SJSA1 (cell line): ENCODE results near the gene S100A11. TPM values are rescaled to one million over a fixed set of nuclear protein-coding genes. Genes with fewer than 3 reads are reported as not detected.
A peak's percentile ranks its signal among the peaks of the same experiment; 100 is the strongest.

Source experiments
- DNase-seq, 2 experiments: peaks; one replicate each; pipeline ENCODE4 v3.0.0-alpha.2; 2015 to 2020; ENCODE audit warnings: low spot score in 2 of 2, low read depth in 1 of 2
- H3K27ac ChIP-seq: fragments of 250-450 bp; sonication (Bioruptor Pico); 2 replicates; pipeline ENCODE4 v1.5.1; 2020; ENCODE audit warnings: mild to moderate bottlenecking, moderate library complexity
- H3K27me3 ChIP-seq: fragments of 250-450 bp; sonication (Bioruptor Pico); replicated peaks from 2 replicates; pipeline ENCODE4 v1.5.1; 2020; ENCODE audit warnings: mild to moderate bottlenecking, moderate library complexity
- H3K36me3 ChIP-seq: fragments of 250-450 bp; sonication (Bioruptor Pico); 2 replicates; pipeline ENCODE4 v1.5.1; 2020; ENCODE audit warnings: mild to moderate bottlenecking
- H3K4me1 ChIP-seq: fragments of 250-450 bp; sonication (Bioruptor Pico); replicated peaks from 2 replicates; pipeline ENCODE4 v1.6.1; 2021; ENCODE audit warnings: mild to moderate bottlenecking
- H3K4me3 ChIP-seq: fragments of 250-450 bp; sonication (Bioruptor Pico); 2 replicates; pipeline ENCODE4 v1.5.1; 2020; ENCODE audit warnings: mild to moderate bottlenecking
- H3K9me3 ChIP-seq: fragments of 250-450 bp; sonication (Bioruptor Pico); replicated peaks from 2 replicates; pipeline ENCODE4 v1.5.1; 2020; ENCODE audit warnings: mild to moderate bottlenecking
- total RNA-seq: library from RNA; depleted of rRNA; stranded (reverse); fragments of >200 nt; shearing (Covaris generic); gene quantifications from 2 replicates; pipeline ENCODE4 v1.2.3, GENCODE V29; 2014

The S100A11 gene
- total RNA-seq, 1 experiment from 2014 or later = 284 TPM

DNA sequence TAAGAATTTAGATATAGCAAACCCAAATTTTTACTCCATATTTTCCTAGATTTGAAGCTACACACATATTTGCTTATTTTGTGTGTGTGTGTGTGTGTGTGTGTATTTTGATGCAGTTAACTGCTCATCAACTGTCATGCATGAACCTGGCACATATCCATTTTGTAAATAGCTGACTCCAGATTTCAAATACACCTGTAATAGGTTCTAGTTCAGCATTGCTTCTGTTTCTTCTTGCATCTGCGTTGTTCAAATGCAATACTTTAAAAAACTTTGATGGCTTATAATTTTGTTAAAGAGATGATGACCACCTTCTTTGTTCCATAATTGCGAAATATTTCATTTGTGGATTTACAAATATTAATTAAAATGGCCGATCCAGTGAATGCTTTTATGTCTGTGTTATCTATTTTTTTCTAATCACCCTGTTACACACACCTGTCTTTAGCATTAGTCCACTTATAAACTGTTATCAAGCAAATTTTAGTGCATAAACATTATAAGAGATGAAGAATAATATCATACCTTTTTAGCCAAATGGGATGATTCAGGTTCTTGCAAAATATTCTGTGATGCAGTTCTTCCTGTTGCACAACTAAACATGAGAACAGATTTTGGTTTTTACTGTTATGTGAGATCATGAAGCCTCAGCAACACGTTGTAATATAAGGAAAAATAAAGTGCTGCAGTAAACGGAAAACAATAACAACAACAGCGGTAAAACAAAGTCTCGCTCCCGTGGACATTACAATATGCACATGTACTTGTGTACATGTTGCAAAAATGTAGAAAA, 12.7 kb upstream of the S100A11 start:
- Histone ChIP-seq H3K4me3 (no peak overlapping the region), H3K36me3 (no peaks in the 10 kb centered on the region), H3K27ac (no peak overlapping the region), H3K9me3 (no peaks in the 10 kb centered on the region), H3K4me1 (peaks cover 28% of the 10 kb centered on the region), H3K27me3 (peaks cover 7% of the 10 kb centered on the region)
- no peak for DNase-seq

DNA sequence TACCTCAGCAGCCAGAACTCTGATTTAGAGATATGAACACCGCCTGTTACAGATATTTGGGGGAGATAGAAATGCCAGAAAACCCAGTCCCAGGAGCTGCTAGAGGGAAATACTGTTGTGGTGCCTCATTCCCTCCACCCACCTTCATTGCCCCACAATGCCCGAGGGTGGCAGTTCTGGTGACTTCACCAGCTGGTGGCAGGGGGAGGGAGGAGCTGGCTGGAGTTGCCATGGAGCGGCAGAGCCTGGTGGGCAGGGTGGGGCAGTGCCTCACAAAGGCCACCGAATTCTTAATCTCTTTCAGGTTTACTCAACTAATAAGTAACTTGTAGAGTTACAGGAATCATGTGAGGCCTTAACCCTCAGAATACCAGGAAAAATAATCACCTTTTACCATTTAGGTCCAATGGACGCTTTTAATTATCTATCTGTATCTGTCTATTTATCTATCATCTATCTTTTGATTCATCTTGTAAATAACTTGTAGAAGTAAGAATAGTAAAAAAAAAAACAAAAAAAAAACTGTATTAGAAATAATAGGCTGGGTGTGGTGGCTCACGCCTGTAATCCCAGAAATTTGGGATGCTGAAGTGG, 11.7 kb upstream of the S100A11 start:
- Histone ChIP-seq H3K36me3 (no peaks in the 10 kb centered on the region), H3K4me3 (peak overlapping the region; percentile 5), H3K4me1 (peaks cover 28% of the 10 kb centered on the region), H3K9me3 (no peaks in the 10 kb centered on the region), H3K27me3 (no peaks in the 10 kb centered on the region), H3K27ac (peak overlapping the region; percentile 92)
- peak in 1 of 2 experiments; percentile 90 for DNase-seq

DNA sequence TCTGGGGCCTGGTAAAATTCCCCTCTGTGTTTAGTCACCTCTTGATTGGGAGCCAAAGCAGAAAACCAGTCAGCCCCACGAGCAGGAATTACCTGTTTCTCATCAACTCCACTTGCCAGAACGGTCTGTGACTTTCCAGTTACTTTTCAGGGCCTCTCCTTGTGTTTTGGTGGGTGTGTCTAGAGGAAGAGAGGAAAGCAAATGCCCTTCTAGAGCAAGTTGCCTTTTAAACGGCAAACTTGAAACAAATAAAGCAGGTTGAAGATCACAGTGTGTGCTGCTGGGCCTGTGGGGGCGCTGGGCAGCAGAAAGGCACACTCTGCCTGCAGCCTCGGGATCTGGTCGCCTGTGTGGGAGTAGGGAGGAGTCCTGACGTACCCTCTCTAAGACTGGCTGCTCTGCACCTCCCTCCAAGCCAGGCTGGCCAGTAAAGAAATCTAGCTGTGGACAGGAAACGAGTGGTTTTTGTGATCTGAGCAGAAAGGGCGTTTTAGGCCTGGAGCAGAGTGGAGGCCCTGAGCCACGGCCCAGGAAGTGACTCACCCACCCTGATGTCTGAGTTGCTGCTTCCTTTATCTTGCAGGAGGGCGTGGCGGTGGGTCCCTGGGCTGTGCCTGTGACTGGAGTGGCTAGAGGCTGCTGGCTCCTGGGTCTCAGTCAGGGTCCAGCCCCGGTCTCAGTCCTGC, 11.1 kb upstream of the S100A11 start:
- H3K4me3 ChIP-seq = peak overlapping the region; percentile 5
- no peaks in the 10 kb centered on the region for H3K9me3 ChIP-seq
- H3K36me3 ChIP-seq = no peaks in the 10 kb centered on the region
- peak overlapping the region; percentile 92 for H3K27ac ChIP-seq
- H3K4me1 ChIP-seq = peaks cover 28% of the 10 kb centered on the region
- H3K27me3 ChIP-seq = no peaks in the 10 kb centered on the region
- DNase-seq = peak; percentile 98 to 99

DNA sequence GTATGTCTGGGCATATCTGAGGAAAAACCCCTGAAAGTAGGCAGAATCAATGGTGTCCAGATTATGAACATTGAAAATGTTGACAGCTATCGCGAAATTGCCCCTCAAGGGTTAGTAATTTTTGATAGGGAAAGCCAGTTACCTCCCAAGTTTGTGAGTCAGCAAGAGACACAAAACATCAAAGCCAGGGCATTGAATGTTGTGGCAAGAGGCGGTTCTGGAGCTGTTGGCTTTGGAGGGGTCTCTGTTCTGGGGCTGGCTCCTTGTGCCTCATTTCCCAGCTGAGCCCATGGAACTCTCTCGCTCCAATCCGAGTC, 10.6 kb upstream of the S100A11 start:
- peak in 1 of 2 experiments; percentile 50 for DNase-seq

DNA sequence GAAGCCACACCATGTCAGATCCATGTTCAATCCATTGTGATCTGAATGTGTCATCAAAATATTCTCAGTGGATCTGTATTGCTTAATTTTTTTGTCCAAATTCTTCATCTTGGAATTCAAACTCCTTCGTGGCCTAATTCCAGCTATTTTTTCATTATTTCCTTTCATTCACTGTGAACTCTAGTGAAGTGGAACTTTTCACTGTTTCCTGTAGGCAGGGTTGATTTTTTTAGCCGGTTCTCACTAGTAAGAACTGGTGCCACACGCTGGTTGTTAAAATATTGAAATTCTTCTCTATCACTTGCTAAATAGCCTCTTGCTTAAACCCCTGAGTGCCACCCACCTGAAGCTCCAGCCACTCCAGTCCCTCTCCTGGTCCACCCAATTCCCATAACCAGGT, 7.6 kb upstream of the S100A11 start:
- Histone ChIP-seq H3K4me3 (no peak overlapping the region), H3K4me1 (peaks cover 21% of the 10 kb centered on the region), H3K9me3 (no peaks in the 10 kb centered on the region), H3K36me3 (no peaks in the 10 kb centered on the region), H3K27ac (no peak overlapping the region), H3K27me3 (peaks cover 5% of the 10 kb centered on the region)
- no peak for DNase-seq

More for the DNA sequence above, 10.6 kb upstream of the S100A11 start:
- Histone ChIP-seq H3K36me3 (no peaks in the 10 kb centered on the region), H3K4me3 (peak overlapping the region; percentile 5), H3K27me3 (no peaks in the 10 kb centered on the region), H3K4me1 (peaks cover 28% of the 10 kb centered on the region), H3K9me3 (no peaks in the 10 kb centered on the region), H3K27ac (peak overlapping the region; percentile 92)

DNA sequence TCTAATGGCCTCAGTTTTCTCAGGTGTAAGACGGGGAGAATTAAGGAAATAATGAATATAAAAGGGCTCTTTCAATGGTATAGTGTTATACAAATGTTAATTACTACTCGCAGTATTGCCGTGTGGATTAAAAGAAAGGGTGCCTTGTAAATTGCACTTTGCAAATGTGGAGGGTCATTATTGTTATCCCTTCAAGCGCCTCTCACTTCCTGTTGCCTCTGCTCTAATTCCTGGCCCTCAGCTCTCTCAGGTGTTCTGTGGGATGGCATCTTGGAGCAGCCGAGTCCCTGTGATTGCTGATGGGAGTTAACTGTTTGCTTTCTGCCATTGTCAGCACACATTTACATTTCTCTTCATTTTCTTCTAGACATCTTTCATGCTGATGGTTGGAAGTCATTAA, 7.1 kb upstream of the S100A11 start:
- Histone ChIP-seq H3K36me3 (no peaks in the 10 kb centered on the region), H3K4me1 (peaks cover 20% of the 10 kb centered on the region), H3K9me3 (no peaks in the 10 kb centered on the region), H3K27me3 (peaks cover 5% of the 10 kb centered on the region), H3K27ac (no peak overlapping the region), H3K4me3 (no peak overlapping the region)
- no peak for DNase-seq

DNA sequence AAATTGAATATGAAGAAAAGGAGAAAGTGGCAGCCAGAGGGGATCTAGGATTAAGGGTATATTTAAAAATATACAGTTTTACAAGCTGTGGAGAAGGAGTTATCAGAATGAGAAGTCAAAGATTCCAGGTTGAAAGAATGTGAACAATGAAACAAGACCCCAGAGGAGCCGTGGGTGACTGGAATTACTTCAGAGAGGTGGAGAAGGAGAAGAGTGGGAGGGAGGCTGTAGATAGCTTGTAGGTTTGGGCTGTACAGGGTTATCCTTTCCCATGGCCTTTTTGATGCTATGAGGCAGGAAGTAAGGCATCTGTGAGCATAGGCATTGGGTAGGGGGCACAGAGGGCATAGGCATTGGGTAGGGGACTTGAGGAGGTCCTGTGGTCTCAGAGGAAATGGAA, 5.2 kb upstream of the S100A11 start:
- H3K36me3 ChIP-seq = no peaks in the 10 kb centered on the region
- H3K27ac ChIP-seq = no peak overlapping the region
- H3K4me3 ChIP-seq = no peak overlapping the region
- no peaks in the 10 kb centered on the region for H3K9me3 ChIP-seq
- peaks cover 5% of the 10 kb centered on the region for H3K27me3 ChIP-seq
- H3K4me1 ChIP-seq = peaks cover 9% of the 10 kb centered on the region
- no peak for DNase-seq

DNA sequence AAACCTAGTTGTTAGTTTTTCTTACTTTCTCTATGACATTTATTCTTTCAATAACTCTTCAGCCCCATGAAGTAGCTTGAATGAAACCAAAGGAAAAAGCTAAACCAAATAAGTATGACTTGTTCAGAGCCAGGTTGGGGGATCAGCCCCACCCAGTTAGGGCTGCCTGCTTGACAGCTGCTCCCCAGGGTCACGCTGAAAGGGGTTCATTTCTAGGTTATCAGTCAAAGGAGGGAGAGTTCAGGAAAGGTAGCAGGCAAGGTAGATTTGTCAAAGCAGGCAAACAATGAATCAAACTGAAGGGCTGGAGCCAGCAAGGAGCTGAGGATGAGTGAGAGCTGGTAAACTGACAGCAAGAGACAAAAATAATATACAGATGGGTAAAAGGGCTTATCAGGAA, 3.1 kb upstream of the S100A11 start:
- no peak for DNase-seq
- H3K9me3 ChIP-seq = no peaks in the 10 kb centered on the region
- no peak overlapping the region for H3K4me3 ChIP-seq
- H3K36me3 ChIP-seq = 0 out of 2 replicates have a peak, but pooled peaks cover 4% of the 10 kb centered on the region
- peaks cover 5% of the 10 kb centered on the region for H3K27me3 ChIP-seq
- H3K4me1 ChIP-seq = peaks cover 10% of the 10 kb centered on the region
- no peak overlapping the region for H3K27ac ChIP-seq

DNA sequence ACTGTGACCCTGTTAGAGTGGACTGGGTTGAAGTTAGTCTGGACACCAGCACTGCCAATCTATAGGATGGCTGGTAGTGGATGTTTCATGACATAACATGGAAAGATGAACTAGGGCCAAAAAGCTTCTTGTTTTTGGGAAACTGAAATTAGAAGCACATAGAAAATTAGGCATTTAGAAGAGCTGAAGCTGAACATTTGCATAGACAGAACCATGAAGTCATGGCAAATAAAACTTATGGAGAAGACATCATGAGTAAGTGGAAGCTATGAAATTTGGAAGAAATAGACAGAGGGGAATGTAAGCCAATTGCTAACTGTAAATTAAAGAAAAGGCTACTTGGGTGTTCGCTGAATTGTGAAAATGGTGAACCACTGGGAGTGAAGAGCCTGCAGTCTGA, 2.7 kb upstream of the S100A11 start:
- Histone ChIP-seq H3K27ac (no peak overlapping the region), H3K4me3 (no peak overlapping the region), H3K9me3 (no peaks in the 10 kb centered on the region), H3K4me1 (peaks cover 15% of the 10 kb centered on the region), H3K36me3 (peaks cover 5% of the 10 kb centered on the region; the same call in 1 of the 2 replicates), H3K27me3 (peaks cover 5% of the 10 kb centered on the region)
- no peak for DNase-seq

DNA sequence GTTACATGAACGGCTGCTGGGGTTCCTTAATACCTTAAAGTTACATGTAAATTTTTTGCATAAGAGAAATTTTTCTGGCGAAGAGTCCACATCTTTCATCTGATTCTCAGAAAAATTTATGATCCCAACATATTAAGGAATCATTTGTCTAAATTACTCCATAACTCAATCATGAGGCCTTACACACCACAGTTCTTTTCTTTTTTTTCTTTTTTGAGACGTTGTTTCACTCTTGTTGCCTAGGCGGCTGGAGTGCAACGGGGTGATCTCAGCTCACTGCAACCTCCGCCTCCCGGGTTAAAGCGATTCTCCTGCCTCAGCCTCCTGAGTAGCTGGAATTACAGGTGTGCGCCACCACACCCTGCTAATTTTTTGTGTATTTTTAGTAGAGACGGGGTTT, 2.1 kb upstream of the S100A11 start:
- Histone ChIP-seq H3K9me3 (no peaks in the 10 kb centered on the region), H3K27ac (no peak overlapping the region), H3K4me3 (no peak overlapping the region), H3K27me3 (peaks cover 5% of the 10 kb centered on the region), H3K4me1 (peaks cover 20% of the 10 kb centered on the region), H3K36me3 (peaks cover 11% of the 10 kb centered on the region)
- no peak for DNase-seq

DNA sequence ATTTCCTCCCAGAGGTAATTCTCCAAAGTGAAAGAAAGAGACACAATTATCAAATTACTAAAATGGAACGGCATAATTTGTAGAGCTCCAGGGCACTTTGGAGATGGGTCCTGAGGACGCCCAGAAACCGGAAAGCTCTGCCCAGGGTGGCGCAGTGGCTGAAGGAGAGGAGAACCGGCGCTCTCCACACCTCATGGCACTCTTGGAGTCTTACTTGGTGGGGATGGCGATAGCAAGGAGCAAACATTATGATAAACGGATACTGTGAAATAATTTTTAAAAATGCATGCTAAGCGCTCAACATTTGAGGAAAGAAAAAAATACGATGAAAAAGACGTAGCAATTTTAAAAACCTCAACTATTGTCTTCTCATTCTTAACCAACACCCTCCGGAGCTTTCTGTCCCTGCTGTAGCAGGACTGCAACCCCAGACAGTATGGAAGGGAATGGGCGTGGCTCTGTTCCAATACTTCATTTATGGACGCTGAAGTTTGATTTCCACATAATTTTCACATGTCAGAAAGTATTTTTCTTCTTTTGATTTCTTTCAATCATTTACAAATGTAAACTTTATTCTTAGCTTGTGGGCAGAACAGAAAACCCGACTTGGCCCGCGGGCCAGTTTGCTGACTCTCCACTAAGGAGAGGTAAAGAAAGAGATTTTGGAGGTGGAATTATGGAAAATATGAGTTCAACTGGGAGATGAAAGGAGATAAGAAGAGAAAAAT, 1.1 kb downstream of the S100A11 start:
- peaks cover 20% of the 10 kb centered on the region for H3K4me1 ChIP-seq
- H3K4me3 ChIP-seq = peak overlapping the region; percentile 58
- no peaks in the 10 kb centered on the region for H3K9me3 ChIP-seq
- H3K27me3 ChIP-seq = no peaks in the 10 kb centered on the region; the same call in 1 of the 2 replicates
- peak overlapping the region; percentile 86 for H3K27ac ChIP-seq
- H3K36me3 ChIP-seq = peaks cover 42% of the 10 kb centered on the region
- peak in 1 of 2 experiments; percentile 60 for DNase-seq

DNA sequence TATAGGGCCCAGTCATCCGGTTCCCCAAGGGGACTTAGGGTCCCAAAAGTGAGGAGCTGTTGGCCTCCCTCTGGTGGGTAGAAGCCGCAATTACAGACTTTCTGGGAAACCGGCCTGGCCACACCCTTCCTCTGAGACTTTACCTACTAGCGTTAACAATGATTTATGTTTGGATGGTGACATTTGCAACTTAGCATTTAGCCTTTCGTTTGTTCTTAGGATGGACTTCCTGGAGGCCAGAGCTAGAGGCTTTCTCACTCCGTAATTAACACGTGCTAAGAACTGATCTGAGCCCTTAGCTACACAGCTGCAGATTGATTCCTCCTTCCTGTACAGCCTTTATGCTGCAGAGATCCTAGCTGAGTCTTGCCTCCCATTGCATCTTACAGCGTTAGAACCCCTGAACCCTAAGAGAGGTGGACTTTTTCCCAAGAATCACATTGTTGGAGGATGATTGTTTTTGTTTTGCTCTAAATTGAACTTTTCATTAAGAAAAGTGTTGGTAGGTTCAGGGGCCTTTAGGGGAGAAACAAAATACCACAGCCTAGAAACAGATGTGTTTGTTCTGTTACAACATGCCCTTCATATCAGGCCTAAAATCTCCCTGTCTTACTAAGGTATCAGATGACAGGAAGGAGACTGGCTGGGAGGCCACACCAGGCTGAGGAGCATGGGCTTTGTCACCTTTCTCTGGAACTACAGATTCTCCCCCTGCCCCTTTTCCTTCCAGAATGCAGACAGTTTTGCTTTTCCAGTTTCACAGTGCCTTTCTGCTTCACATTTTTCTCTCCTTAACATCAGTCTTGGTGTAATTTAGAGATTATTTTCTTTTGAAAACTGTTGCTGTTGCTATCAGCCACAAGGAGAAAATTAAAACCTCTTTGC, 1.9 kb downstream of the S100A11 start:
- H3K4me1 ChIP-seq = peaks cover 20% of the 10 kb centered on the region
- DNase-seq = peak; percentile 69 to 80
- peak overlapping the region; percentile 58 for H3K4me3 ChIP-seq
- H3K36me3 ChIP-seq = peaks cover 47% of the 10 kb centered on the region
- H3K27me3 ChIP-seq = no peaks in the 10 kb centered on the region; the same call in 1 of the 2 replicates
- H3K27ac ChIP-seq = peak overlapping the region; percentile 86
- no peaks in the 10 kb centered on the region for H3K9me3 ChIP-seq

DNA sequence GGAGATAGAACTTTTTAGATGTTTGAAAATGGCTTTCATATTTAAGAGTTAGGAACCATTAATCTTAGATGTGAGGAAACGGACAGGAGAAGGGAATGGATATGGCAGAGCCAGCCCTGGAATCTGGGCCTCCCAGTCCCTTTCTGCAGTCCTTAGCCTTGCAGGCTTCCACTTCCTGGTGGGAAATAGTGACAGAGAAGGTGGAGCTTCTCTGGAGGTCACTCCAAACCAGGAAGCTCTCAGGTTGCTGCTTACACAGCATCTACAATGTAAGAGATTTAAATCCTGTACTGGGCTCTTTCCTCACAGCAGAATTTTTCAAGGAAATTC, 2.5 kb downstream of the S100A11 start:
- H3K9me3 ChIP-seq = no peaks in the 10 kb centered on the region
- H3K36me3 ChIP-seq = peaks cover 47% of the 10 kb centered on the region
- H3K4me1 ChIP-seq = peaks cover 20% of the 10 kb centered on the region
- H3K4me3 ChIP-seq = peak overlapping the region; percentile 58
- DNase-seq = no peak
- no peak overlapping the region for H3K27ac ChIP-seq
- H3K27me3 ChIP-seq = no peaks in the 10 kb centered on the region
